Fibroblast of the aortic adventitia (primary cell): ENCODE results near the gene FMNL3. TPM values are rescaled to one million over a fixed set of nuclear protein-coding genes. Genes with fewer than 3 reads are reported as not detected.
A peak's percentile ranks its signal among the peaks of the same experiment; 100 is the strongest.
"Not testable (repeated sequence)": the region's sequence is repeated elsewhere in the genome, so short reads cannot be mapped to it uniquely, and the experiment has no call there.

Experiments
- DNase-seq: peaks from one replicate; pipeline ENCODE4 v3.0.0-alpha.2; 2010; ENCODE audit warnings: low read depth
- H3K4me3 ChIP-seq: 2 replicates; pipeline ENCODE4 v1.5.1; 2011; ENCODE audit warnings: low read depth, mild to moderate bottlenecking, control low read depth, low read length, moderate library complexity
- CTCF ChIP-seq: IDR thresholded peaks from 2 replicates; pipeline ENCODE4 v1.5.1; 2011; ENCODE audit warnings: mild to moderate bottlenecking, low read length, control low read depth, inconsistent platforms; ENCODE audit not compliant: insufficient read depth
- total RNA-seq: library from RNA; depleted of rRNA; stranded (reverse); fragments of >200 nt; gene quantifications from 2 replicates; pipeline ENCODE4 v1.2.3, GENCODE V29; 2012; ENCODE audit warnings: low replicate concordance

FMNL3 gene
- total RNA-seq, 1 donor: 20.8 TPM

GRCh38 chr12:49744363-49744885, 37.2 kb upstream of the FMNL3 start:
- TF ChIP-seq CTCF: no peak
- H3K4me3 ChIP-seq: no peak overlapping the region
- no peak for DNase-seq

GRCh38 chr12:49741882-49742620, 34.8 kb upstream of the FMNL3 start:
- peak overlapping the region; percentile 100 for H3K4me3 ChIP-seq
- TF ChIP-seq CTCF: no peak
- peak; percentile 82 for DNase-seq

DNA sequence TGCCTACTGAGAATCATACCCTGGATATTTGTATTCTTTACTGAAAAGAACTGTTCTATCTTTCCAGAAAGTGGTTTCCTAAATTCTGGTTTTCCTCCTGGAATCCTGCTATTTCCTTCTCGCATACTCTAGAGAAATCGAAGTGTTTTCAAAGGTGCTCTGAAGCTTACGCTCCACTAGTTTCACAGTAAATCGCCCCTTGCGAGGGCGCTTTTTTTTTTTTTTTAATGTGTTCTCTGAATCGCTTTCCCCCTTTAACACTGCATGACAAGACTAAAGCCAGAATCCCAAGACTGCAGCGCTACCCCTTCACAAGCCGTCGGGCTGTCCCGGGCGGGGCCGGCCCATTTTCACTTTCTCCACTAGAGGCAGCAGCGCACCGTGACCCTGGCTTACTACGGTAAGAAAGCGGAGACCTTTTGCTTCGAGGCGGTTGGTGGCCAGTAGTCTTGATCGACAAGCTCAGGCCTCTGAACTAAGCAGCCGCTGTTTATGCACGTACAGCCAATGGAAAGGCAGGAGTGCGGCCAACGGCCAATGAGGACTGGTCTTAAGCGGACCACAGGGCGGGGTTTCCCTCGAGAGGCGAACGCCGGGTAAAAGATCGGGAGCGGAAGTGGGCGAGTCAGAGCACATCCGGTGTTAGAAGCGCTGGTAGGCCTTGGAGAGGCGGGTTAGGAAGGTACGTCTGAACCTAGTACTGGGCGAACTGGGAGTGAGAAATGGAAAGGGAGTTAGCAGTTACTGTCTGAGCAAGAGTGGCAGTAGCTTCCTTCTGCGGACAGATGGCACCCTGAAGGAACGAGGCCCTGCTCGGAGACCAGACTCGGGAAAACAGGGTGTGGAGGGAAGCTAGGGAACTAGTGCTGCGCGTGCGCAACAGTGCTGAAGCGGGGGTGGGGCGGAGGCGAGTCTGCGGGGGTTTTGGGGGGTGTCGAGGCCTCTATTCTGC, 34.0 kb upstream of the FMNL3 start, which contains the start of gene TMBIM6:
TSS of gene TMBIM6 (plus strand) at position 628 of the 952 bp plus-strand sequence. CDS start 10,937 bp downstream, outside the sequence.
- H3K4me3 ChIP-seq: peak within 1 kb of the TSS; percentile 100
- DNase-seq: peak; percentile 100
- TF ChIP-seq CTCF: peak; percentile 96

GRCh38 chr12:49740277-49740676, 33.1 kb upstream of the FMNL3 start:
- not testable (repeated sequence) for DNase-seq, H3K4me3 ChIP-seq

- not testable (repeated sequence) for DNase-seq
Observed at GRCh38 chr12:49738721-49739120, 31.5 kb upstream of the FMNL3 start.

DNA sequence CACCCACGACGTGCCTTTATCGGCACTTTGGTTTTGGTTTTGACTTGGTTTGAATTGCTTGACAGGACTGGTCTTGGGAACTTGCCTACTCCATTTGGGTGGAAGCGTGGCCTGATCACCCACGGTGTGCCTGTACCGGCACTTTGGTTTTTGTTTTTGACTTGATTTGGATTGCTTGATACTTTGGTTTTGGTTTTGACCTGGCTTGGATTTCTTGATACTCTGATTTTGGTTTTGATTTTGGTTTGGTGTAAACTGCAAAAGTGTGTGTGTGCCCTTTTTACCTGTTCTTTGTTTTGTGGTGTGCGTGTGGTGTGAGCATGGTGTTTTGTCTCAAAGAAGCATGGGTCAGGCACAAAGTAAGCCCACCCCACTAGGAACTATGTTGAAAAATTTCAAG, 27.7 kb upstream of the FMNL3 start:
- not testable (repeated sequence) for DNase-seq, H3K4me3 ChIP-seq

More at GRCh38 chr12:49738721-49739120, 31.5 kb upstream of the FMNL3 start:
- H3K4me3 ChIP-seq: not testable (repeated sequence)

- DNase-seq: no peak
- no peak overlapping the region for H3K4me3 ChIP-seq
- TF ChIP-seq CTCF: no peak
Observed at GRCh38 chr12:49733219-49734017, 26.2 kb upstream of the FMNL3 start.
